ENCODE results near the gene GLRA3. TPM values are rescaled to one million over a fixed set of nuclear protein-coding genes. Genes with fewer than 3 reads are reported as not detected.

GLRA3 gene
- total and polyA plus RNA-seq, 2 donors (not counting 3 experiments of a cell fraction or from before 2014, with no cell fraction given) = not detected

DNA sequence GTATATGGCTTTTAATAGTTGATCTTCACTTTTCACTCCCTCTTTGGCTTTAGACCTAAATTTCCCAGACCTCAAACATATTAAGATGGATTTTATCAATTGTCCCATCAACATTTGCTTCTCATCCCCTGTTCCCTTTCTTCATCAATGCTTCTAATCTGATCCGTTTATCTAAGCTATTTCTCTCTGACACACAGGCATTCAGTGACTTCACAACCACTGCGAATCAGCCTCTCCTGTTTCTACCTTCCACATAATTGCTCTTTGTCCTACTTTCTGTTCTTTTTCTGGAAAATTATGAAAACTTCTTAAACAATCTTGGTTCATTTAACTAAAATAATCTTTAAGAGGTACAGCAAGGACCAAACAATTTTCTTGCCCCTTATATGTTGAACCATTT lies 115.2 kb downstream of the GLRA3 start:
- FAIRE-seq = no peak
- no peaks in the 10 kb centered on the region for H3K4me1 ChIP-seq (ENCODE audit: control insufficient read depth, extremely low read depth, insufficient read depth, low read length)
- no TSS peak for BruUV-seq (replicated peaks)
- DNase-seq (ENCODE audit: low read depth, low spot score) = no peak
- H4K20me1 ChIP-seq (replicated peaks; ENCODE audit: control insufficient read depth, extremely low read depth, insufficient read depth, low read length) = no peaks in the 10 kb centered on the region
- H3K4me2 ChIP-seq (ENCODE audit: insufficient read depth, low read length) = no peak overlapping the region
- no peak overlapping the region for H3K9ac ChIP-seq (replicated peaks; ENCODE audit: extremely low read depth, insufficient read depth, low read length)
- no peaks in the 10 kb centered on the region for H3K36me3 ChIP-seq (ENCODE audit: control insufficient read depth in 2 of 2, extremely low read depth in 1 of 2, insufficient read depth in 2 of 2, low read length in 2 of 2)
- intact Hi-C loops (cut with micrococcal nuclease) = loop anchor here (1.0 kb wide), 1 partner anchor 349 kb away; no protein-coding TSS in a partner anchor
- H2AFZ ChIP-seq (ENCODE audit: low read depth, low read length) = no peak overlapping the region
- no peak overlapping the region for H3K4me3 ChIP-seq (replicated peaks in 1 of 3; ENCODE audit: insufficient read depth in 1 of 3, low read depth in 1 of 3, low read length in 3 of 3)
- TF ChIP-seq, protein P1, sequence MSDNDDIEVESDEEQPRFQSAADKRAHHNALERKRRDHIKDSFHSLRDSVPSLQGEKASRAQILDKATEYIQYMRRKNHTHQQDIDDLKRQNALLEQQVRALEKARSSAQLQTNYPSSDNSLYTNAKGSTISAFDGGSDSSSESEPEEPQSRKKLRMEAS (IDR thresholded peaks at IDR 0.05; ENCODE audit: insufficient read depth, insufficient read length) = no peak
- TF ChIP-seq EZH2 (IDR thresholded peaks at IDR 0.05; ENCODE audit: borderline replicate concordance, low read depth, low read length, severe bottlenecking) (no peak), FOS (IDR thresholded peaks at IDR 0.05; ENCODE audit: borderline replicate concordance, insufficient read depth, low read length) (no peak), GATA2 (IDR thresholded peaks at IDR 0.05; ENCODE audit: insufficient read depth, insufficient read length, low read depth, low read length) (no peak), MYC (IDR thresholded peaks at IDR 0.05; ENCODE audit: low read depth, low read length) (no peak), JUN (IDR thresholded peaks at IDR 0.05; ENCODE audit: borderline replicate concordance, insufficient read depth, insufficient read length, low read depth) (no peak), POLR2AphosphoS5 (IDR thresholded peaks at IDR 0.05; ENCODE audit: insufficient read depth, low read depth, low read length) (no peak), POLR2A (IDR thresholded peaks at IDR 0.05; ENCODE audit: low read depth, low read length) (no peak)
- TF ChIP-seq, protein P2, sequence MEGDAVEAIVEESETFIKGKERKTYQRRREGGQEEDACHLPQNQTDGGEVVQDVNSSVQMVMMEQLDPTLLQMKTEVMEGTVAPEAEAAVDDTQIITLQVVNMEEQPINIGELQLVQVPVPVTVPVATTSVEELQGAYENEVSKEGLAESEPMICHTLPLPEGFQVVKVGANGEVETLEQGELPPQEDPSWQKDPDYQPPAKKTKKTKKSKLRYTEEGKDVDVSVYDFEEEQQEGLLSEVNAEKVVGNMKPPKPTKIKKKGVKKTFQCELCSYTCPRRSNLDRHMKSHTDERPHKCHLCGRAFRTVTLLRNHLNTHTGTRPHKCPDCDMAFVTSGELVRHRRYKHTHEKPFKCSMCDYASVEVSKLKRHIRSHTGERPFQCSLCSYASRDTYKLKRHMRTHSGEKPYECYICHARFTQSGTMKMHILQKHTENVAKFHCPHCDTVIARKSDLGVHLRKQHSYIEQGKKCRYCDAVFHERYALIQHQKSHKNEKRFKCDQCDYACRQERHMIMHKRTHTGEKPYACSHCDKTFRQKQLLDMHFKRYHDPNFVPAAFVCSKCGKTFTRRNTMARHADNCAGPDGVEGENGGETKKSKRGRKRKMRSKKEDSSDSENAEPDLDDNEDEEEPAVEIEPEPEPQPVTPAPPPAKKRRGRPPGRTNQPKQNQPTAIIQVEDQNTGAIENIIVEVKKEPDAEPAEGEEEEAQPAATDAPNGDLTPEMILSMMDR (IDR thresholded peaks at IDR 0.05; ENCODE audit: extremely low read depth in 1 of 2, insufficient read depth in 1 of 2, low read depth in 1 of 2, low read length in 2 of 2) = no peak
- H3K9me1 ChIP-seq (replicated peaks; ENCODE audit: control insufficient read depth, extremely low read depth, insufficient read depth, low read length) = no peaks in the 10 kb centered on the region
- no peaks in the 10 kb centered on the region for H3K27me3 ChIP-seq (ENCODE audit: control insufficient read depth in 2 of 2, insufficient read depth in 2 of 2, low read length in 2 of 2)
- H3K27ac ChIP-seq (ENCODE audit: insufficient read depth, low read depth, low read length) = no peak overlapping the region
- POLR2A ChIA-PET = no interaction called here
- no peaks in the 10 kb centered on the region for H3K9me3 ChIP-seq (replicated peaks; ENCODE audit: control insufficient read depth, insufficient read depth, low read length)
- no peaks in the 10 kb centered on the region for H3K79me2 ChIP-seq (ENCODE audit: control insufficient read depth, insufficient read depth, low read length)
- CTCF ChIA-PET = no interaction called here
- dilution Hi-C loops (cut with MboI; ENCODE audit: extremely low pct_ligation_motif_present, low sequenced_read_pairs) = no loop called here
